Measurements from ENCODE around the gene SHROOM1.

DNA sequence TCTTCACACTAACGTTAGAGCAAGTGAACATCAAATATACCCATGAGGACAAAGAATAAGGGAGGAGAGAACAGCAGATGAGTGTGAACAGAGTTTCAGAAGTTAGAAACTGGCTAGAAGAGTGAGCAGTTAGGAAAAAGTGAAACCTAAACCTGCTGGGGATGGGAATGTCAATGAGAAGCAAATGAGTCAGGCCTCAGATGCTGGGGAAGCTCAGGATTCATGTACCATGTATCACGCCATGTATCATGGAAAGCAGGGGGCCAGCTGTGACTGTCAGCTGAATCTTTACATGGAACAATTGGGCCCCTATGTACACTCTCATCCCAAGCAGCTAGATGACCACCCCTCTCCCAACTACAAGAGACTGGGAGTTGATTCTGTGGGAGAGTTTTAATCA, 19.6 kb upstream of the SHROOM1 start:
- TF ChIP-seq, protein P1, sequence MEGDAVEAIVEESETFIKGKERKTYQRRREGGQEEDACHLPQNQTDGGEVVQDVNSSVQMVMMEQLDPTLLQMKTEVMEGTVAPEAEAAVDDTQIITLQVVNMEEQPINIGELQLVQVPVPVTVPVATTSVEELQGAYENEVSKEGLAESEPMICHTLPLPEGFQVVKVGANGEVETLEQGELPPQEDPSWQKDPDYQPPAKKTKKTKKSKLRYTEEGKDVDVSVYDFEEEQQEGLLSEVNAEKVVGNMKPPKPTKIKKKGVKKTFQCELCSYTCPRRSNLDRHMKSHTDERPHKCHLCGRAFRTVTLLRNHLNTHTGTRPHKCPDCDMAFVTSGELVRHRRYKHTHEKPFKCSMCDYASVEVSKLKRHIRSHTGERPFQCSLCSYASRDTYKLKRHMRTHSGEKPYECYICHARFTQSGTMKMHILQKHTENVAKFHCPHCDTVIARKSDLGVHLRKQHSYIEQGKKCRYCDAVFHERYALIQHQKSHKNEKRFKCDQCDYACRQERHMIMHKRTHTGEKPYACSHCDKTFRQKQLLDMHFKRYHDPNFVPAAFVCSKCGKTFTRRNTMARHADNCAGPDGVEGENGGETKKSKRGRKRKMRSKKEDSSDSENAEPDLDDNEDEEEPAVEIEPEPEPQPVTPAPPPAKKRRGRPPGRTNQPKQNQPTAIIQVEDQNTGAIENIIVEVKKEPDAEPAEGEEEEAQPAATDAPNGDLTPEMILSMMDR (conservative IDR thresholded peaks at IDR 0.05 in 1 of 2, IDR thresholded peaks at IDR 0.05 in 1 of 2; ENCODE audit: low read depth in 1 of 2, low read length in 2 of 2), result no peak
- no peak for TF ChIP-seq EZH2 (IDR thresholded peaks at IDR 0.05; ENCODE audit: low read length, missing control alignments)
